Measurements from ENCODE around the gene FCRLB.

DNA sequence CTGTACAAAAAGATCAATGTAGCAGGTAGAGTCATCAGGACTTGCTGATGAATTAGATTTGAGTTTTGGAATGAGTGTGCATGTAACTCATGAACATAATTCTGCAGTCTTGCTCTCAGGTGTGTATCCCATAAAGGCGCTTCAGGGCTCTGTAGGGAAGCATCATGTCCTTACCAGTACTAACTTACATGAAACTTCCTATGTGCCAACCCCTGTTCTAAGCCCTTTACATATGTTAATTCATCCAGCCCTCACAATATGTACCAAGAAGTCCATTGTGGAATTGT, 2.1 kb upstream of the FCRLB start:
- TF ChIP-seq, protein P1, sequence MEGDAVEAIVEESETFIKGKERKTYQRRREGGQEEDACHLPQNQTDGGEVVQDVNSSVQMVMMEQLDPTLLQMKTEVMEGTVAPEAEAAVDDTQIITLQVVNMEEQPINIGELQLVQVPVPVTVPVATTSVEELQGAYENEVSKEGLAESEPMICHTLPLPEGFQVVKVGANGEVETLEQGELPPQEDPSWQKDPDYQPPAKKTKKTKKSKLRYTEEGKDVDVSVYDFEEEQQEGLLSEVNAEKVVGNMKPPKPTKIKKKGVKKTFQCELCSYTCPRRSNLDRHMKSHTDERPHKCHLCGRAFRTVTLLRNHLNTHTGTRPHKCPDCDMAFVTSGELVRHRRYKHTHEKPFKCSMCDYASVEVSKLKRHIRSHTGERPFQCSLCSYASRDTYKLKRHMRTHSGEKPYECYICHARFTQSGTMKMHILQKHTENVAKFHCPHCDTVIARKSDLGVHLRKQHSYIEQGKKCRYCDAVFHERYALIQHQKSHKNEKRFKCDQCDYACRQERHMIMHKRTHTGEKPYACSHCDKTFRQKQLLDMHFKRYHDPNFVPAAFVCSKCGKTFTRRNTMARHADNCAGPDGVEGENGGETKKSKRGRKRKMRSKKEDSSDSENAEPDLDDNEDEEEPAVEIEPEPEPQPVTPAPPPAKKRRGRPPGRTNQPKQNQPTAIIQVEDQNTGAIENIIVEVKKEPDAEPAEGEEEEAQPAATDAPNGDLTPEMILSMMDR (IDR thresholded peaks at IDR 0.05) = no peak
- TF ChIP-seq EZH2phosphoT487 (IDR thresholded peaks at IDR 0.05) = no peak
